Measurements from ENCODE around the gene NCLN.
A peak's percentile ranks its signal among the peaks of the same experiment; 100 is the strongest.
"Not testable (repeated sequence)": the region's sequence is repeated elsewhere in the genome, so short reads cannot be mapped to it uniquely, and the experiment has no call there.

NCLN gene

DNA sequence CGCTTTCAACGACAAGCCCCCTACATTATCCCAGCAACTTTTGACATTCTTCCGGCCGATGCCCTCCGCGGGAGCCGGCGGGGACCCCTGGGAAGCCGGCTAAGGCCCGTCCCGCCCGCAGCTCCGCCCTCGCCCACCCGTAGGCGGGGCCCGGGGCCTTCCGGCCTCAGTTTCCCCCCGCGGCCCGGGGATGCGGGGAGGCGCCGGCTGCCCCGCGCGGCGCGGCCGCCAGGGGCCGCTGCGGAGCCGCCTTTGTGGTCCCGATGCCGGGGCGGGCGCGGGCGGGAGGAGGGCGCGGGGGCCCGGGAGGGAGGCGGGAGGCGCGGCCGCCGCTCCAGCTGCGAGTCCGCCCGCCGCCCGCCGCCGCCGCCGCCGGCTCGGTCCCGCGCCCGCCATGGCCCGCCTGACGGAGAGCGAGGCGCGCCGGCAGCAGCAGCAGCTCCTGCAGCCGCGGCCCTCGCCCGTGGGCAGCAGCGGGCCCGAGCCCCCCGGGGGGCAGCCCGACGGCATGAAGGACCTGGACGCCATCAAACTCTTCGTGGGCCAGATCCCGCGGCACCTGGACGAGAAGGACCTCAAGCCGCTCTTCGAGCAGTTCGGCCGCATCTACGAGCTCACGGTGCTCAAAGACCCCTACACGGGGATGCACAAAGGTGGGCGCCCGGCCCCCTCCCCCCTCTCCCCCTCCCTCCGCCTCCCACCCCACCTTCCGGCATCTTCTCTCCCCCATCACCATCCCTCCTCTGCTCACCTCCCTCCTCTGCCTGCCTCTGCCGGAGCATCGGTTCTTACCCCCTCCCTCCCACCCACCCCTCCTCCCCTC is 38.8 kb downstream of the NCLN start, which contains the start of gene CELF5:
TSS of gene CELF5 (plus strand) at position 316 of the 823 bp plus-strand sequence. CDS start at position 395, 79 bp downstream.
- DNase-seq: peak in 26 of 56 donors; percentile 7 to 77 (median 33)

DNA sequence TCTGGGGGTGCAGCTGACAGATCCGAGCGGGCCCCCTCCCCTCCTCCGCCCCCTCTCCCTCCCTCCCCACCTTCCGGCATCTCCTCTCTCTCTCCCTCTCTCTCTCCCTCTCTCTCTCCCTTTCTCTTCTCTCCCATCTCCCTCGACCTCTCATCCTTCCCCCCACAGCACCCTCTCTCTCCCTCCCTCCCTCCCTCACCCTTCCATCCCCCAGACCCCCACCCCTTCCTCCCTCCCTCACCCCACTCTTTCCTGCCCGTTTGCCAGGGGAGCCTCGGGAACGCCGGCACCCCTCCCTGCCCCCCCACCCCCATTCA is 39.4 kb downstream of the NCLN start:
- DNase-seq: no peak

DNA sequence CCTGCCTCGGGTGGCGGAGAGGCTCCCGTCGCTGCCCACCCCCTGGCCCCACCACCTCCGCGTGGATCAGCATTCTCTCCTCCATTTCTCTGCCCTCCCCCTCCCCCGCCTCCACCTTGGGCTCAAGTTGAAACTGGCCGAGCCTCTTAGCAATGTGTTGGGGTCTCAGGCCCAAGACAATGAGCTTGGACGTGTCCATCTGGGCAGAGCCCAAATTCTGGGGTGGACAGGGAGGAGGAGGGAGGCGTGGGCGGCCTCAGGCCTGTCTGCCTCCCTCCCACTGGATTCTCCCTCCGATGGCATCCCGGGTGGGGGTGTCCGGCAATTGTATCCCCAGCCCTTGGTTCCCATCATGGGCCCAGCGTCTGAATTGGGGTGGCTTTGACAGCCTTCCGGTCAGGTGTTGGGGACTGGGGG is 40.0 kb downstream of the NCLN start:
- DNase-seq: no peak

DNA sequence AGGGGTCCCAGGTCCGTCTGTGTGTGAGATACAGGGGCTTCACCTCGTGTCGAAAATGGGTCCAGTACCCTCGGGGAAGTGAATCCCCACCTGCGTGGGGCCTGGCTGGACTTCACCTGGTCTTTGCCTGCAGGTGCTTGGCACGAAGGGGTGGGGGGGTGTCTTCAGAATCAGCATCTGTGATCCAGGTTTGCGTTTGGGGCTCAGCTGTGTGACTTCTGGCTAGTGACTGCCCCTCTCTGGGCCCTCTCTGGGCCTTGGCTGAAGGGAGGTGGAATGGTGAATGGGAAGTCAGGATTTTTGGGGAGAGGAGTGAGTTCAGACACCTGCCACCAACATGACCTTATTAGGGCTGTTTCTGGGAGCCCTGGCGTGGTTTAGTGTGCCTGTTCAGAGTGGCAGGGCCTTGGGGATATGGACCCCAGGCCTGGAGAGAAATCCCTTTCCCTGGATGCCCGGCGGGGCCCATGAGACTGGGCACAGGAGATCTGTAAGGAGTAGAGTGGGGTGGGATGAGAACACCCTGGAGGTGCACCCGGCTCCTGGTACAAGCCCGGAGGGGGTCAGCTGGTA is 41.4 kb downstream of the NCLN start:
- no peak for DNase-seq

DNA sequence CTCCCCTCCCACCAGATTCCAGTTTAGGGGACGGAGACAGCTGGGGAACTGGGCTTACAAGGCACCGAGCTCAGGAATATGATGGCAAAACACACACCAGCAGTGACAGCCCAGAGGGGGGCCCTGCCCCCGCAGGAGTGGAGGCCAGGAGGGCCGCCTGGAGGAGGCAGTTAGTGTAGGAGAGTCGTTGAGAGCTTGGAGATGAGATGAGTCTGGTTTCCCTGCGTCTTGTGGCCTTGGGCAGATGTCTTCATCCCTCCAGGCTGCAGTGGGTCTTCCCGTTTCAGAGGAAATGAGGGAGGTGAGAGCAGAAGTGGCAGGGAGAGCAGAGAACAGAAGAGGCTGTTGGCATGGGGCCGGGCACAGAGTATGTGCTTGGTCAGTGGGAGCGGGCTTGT is 43.6 kb downstream of the NCLN start:
- DNase-seq: no peak

DNA sequence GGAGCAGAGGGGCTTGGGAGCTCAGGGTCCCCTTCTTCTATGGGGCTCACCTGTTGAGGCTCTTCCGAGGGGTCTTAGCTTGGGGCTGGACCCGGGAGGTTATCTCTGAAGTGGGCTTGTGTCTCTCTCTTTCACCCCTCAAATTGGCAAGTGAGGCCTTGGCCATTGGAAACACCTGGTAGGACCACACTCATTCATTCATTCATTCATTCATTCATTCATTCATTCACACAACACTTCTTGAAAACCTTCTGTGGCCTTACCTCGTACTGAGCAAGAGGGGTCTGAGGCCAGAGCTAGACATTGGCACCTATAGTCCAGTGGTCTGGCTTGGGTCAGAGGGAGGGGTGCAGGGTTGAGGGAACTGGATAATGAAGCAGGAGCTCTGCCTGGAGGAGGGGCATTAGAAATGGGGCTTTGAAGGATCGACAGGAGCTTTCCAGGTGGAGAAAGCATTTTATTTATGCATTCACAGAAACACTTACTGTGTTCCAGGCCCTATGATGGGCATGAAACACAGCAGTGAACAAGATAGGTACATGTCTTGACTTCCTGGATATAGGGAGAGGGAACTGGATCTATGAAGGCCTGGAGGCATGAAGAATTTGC is 44.3 kb downstream of the NCLN start:
- no peak for DNase-seq

DNA sequence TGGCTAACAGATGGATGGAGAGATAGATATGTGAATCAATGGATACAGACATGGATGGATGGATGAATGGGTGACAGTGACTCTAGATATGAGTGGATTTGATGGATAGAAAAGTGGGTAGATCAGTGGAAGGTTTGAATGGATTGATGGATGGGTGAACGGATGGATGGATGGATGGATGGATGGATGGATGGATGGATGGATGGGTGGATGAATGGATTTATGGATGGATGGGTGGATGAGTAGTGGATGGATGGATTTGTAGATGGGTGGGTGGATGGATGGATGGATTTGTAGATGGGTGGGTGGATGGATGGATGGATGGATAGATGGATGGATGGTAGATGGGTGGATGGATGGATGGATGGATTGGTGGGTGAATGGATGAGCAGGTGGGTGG is 45.6 kb downstream of the NCLN start:
- no peak for DNase-seq

DNA sequence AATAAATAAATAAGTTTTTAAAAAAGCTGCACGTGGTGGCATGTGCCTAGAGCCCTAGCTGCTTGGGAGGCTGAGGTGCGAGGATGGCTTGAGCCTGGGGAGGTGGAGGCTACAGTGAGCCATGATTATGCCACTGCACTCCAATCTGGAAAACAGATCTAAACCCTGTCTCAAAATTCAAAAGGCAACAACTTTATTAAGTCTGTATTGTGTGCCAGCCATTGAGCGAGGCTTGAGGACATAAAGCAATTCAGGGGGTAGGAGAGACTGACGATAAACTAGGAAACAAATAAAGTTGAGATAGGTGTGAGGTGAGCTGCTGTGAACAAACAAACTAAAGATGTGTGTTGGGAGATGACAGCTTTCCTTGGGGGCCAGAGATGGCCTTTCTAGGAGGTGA is 47.4 kb downstream of the NCLN start:
- DNase-seq: no peak

DNA sequence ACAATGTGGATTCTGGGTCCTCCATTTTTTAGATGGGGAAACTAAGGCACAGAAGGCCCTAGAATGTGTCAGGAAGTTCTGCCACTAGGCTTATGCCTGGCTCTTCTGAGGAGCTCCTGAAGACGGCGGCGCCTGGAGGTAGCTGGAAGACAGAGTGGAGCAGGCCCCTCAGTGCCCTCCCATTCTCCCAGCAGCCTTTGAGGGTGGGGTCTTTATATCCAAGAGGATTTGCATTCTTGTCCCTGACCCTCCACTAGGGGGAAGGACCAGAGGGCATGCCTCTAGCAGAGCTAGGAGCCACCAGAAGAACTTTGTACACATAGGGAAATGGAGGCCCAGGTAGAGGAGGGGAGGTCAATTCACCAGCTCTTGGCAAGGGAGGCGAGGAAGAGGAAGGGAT is 48.1 kb downstream of the NCLN start:
- no peak for DNase-seq

DNA sequence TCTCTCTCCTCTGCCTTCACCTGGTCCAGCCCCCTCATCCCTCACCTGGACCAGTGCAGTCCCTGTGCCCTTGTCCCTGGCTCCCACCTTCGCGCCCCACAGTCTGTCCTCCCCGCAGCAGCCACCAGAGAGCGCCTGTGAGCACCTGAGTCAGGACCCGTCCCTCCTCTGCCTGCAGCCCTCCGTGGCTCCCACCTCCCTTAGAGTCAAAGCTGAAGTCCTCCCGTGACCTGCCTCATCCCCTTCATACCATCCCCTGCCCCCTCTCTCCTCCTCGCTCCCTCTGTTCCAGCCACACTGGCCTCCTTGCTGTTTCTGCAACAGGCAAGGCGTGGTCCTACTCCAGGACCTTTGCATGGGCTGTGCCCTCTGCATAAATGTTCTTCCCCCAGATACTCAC is 49.1 kb downstream of the NCLN start:
- DNase-seq: no peak

DNA sequence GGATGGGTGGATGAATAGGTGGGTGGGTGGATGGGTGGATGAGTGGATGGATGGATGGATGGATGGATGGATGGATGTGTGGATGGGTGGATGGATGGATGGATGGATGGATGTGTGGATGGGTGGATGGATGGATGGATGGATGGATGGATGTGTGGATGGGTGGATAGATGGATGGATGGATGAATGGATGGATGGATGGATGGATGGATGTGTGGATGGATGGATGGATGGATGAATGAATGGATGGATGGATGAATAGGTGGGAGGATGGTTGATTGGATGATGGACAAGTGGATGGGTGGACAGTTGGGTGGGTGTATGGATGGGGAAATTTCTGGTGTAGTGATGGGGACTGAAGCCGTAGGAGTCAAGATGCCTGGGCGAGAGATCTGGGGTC is 49.9 kb downstream of the NCLN start:
- DNase-seq: not testable (repeated sequence)

DNA sequence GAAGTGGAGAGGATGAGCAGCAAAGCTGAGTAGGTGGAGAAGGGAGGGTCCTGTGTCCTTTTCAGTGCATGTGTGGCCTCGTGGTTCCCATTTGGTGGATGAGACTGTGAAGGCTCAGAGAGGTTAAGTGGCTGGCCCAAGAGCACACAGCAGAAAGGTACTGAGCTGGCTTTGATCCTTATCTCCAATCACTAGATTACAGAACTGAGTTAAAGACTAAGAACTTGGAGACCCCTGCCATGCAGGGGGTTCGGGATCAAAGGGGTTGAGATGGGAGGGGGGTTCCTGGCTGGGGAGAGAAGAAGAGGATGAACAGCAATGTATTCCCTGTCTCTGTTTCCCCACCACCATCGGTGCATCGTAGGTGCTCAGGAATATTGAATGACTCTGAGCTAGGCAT is 50.5 kb downstream of the NCLN start:
- DNase-seq: no peak

DNA sequence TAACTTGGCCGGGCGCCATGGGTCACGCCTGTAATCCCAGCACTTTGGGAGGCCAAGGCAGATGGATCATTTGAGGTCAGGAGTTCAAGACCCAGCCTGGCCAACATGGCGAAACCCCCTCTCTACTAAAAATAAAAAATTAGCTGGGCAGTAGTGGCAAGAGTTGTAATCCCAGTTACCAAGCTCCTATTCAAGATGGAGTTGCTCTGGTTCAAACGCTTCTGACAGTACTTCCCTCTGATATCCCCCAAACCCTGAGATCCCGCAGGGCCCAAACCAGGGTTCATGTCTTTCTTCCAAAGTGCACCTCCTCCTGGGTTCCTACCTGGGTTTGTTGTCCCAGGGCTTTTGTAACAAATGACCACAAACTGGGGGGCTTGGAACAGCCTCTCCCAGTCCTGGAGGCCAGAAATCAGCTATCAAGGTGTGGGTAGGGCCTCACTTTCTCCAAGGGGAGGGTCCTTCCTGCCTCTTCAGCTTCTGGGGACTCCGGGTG is 52.4 kb downstream of the NCLN start:
- no peak for DNase-seq

DNA sequence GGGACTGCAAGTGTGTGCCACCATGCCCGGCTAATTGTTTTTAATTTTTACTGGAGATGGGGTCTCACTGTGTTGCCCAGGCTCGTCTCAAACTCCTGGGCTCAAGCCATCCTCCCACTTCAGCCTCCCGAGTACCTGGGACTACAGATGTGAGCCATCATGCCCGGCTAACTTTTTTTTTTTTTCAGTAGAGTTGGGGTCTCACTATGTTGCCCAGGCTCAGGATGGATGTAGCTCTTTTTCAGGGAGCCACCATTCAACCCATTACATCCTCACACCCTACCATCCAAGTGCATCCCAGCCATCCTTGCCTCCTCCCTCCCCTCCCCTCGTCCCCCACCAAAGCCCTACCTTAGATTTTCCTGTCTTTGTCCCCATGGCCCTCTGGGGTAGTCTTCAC is 53.6 kb downstream of the NCLN start:
- no peak for DNase-seq

DNA sequence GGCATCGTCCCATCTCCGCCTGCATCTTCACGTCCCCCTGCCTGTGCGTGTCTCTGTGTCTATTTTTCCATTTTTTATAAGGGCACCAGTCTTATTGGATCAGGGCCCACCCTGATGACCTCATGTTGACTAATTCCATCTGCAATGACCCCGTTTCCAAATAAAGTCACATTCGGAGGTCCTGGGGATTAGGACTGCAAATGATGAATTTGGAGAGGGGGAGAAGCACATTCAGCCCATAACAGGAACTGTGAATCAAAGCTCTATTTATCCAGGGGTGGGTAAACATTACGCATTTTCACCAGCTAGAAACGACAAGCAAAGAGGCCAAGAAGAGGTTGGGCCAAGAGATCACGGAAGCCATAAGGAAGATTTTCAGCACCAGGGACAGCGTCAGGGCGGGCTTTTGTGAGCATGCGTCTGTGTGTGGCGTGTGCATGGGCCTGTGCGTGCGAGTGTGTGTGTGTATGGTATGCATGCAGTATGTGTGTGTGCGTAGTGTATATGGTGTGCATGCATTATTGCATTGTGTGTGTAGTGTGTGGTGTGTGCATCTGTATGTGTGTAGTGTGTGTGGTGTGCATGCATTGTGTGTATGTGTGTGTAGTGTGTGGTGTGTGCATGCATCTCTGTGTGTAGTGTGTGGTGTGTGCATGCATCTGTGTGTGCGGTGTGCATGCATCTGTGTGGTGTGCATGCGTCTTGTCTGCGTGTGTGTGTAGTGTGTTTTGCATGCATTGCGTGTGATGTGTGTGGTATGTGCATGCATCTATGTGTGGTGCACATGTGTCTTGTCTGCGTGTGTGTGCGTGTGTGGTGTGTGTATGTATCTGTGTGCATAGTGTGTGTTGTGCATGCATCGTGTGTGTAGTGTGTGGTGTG is 58.3 kb downstream of the NCLN start:
- DNase-seq: peak in 2 of 56 donors; percentile 7 to 14

DNA sequence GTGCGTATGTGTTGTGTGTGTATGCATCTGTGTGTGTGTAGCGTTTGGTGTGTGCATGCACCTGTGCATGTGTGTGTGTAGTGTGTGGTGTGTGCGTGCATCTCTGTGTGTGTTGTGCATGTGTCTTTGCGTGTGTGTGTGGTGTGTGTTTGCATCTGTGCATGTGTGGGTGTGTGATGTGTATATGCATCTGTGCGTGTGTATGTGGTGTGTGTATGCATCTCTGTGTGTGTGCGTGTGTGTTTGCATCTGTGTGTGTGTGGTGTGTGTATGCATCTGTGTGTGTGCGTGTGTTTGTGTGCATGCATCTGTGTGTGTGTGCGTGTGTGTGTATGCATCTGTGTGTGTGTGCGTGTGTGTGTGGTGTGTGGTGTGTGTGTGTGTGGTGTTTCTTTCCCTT is 59.3 kb downstream of the NCLN start:
- DNase-seq: no peak

DNA sequence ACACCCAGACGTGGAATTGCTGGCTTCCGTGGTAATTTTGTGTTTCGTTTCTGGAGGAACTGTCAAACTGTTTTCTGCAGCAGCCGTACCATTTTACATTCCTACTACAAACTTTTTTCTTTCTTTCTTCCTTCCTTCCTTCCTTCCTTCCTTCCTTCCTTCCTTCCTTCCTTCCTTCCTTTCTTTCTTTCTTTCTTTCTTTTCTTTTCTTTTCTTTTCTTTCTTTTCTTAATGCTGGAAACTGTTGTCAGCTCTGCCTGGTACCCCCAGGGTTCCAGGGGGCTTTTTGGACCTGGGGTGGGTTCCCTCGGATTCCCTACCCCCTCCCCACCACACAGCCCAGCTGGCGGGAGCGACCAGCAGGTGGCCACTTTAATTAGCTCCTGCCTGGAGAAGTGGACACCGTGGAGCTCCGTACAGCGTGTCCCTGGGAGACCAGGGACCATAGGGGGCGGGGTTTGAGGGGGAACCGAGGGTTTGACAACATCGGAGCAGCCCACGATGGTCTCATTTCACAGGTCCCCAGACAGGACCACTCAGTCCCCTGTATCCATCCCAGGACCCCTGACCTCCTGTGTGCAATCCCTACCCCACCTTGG is 63.1 kb downstream of the NCLN start:
- no peak for DNase-seq

DNA sequence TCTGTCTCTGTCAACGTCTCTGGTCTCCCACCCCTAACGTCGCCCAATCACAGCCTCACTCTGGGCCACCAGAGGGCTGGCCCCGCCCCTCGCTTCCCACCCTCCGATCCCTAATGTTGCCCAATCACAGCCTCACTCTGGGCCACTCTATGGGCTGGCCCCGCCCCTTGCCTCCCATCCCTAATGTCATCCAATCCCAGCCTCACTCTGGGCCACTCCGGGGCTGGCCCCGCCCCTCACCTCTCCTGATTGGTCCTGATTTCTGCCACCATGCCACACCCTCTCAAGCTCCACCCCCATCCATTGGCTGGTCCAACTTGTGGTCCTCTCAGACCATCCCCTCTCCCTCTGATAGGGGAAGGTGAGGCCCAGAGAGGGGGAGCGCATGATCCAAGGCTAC is 63.7 kb downstream of the NCLN start:
- no peak for DNase-seq

DNA sequence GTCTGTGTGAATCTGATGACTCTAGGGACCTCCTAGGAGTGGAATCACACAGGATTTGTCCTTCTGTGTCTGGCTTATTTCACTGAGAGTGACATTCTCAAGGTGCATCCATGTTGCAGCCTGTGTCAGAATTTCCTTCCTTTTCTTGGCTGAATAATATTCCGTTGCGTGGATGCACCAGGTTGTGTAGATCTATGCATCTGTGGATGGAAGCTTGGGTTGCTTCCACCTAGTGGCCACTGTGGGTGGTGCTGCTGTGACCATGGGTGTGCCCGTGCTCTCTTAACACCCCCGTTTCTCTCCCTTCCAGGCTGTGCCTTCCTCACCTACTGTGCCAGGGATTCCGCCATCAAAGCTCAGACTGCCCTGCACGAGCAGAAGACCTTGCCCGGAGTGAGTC is 64.9 kb downstream of the NCLN start:
- no peak for DNase-seq

DNA sequence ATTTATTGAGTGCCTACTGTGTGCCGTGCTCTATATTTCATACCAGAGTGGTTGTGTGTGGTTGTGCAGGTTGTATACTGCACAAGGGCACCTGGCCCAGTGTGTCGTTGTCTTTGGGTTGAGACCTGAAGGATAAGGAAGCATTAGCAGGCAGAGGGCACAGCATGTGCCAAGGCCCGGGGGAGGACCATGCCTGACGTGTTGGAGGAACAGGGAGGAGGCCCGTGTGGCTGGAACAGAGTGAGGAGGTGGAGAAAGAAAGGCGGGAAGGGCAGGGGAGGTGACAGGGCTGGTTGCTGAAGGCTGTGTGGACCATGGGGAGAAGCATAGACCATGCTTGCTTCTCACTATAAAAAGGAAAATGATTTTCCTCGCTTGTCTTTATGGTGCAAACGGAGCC is 65.5 kb downstream of the NCLN start:
- no peak for DNase-seq

DNA sequence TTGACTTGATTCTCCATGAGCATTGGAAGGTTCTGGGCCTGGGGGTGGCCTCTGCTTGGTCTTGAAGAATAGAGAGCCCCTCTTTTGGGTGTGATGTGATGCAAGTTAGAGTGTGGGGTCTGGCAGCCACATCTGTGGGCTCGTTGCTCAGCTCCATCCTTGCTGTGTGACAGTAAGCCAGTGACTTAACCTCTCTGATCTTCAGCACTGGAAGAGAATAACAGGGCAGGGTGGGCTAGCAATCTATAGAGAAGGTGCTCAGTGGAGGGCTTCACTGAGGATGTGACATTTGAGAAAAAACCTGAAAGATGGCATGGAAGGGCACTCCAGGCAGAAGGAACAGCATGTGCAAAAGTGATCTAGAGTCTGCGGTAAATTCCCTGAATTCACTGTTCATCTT is 66.9 kb downstream of the NCLN start:
- DNase-seq: no peak
